RWPE2 (cell line): ENCODE results near the gene TOM1L1.
A peak's percentile ranks its signal among the peaks of the same experiment; 100 is the strongest.

Experiments used
- ATAC-seq: fragments of 200-7000 bp; cut with Tn5 transposase; 3 replicates; pipeline ENCODE4 v1.9.1; 2021; ENCODE audit warnings: low read depth
- DNase-seq: peaks from one replicate; pipeline ENCODE4 v3.0.0-alpha.2; 2020; ENCODE audit warnings: low spot score
- H3K27ac ChIP-seq: fragments of 450-650 bp; 2 replicates; pipeline ENCODE4 v1.5.1; 2017; ENCODE audit warnings: mild to moderate bottlenecking; ENCODE audit not compliant: poor library complexity, severe bottlenecking
- H3K27me3 ChIP-seq: fragments of 250-450 bp; sonication (Bioruptor Pico); 2 replicates; pipeline ENCODE4 v1.5.1; 2021; ENCODE audit warnings: mild to moderate bottlenecking, moderate library complexity; ENCODE audit not compliant: insufficient read depth, poor library complexity, severe bottlenecking
- H3K36me3 ChIP-seq: fragments of 250-450 bp; sonication (Bioruptor Pico); 2 replicates; pipeline ENCODE4 v1.5.1; 2020; ENCODE audit warnings: low read depth, mild to moderate bottlenecking, moderate library complexity
- H3K4me1 ChIP-seq: fragments of 250-450 bp; sonication (Bioruptor Pico); 2 replicates; pipeline ENCODE4 v1.5.1; 2021; ENCODE audit warnings: mild to moderate bottlenecking, moderate library complexity; ENCODE audit not compliant: insufficient read depth, poor library complexity, severe bottlenecking
- H3K4me3 ChIP-seq: fragments of 250-450 bp; sonication (Bioruptor Pico); 2 replicates; pipeline ENCODE4 v1.5.1; 2021; ENCODE audit warnings: mild to moderate bottlenecking, moderate library complexity; ENCODE audit not compliant: severe bottlenecking
- H3K9me3 ChIP-seq: fragments of 250-450 bp; sonication (Bioruptor Pico); 2 replicates; pipeline ENCODE4 v1.5.1; 2021; ENCODE audit warnings: mild to moderate bottlenecking, moderate library complexity; ENCODE audit not compliant: severe bottlenecking
- CTCF ChIP-seq: fragments of 450-650 bp; IDR thresholded peaks from one replicate; pipeline ENCODE4 v1.5.1; 2017; ENCODE audit warnings: mild to moderate bottlenecking, moderate library complexity; ENCODE audit not compliant: poor library complexity, severe bottlenecking

Gene TOM1L1

DNA sequence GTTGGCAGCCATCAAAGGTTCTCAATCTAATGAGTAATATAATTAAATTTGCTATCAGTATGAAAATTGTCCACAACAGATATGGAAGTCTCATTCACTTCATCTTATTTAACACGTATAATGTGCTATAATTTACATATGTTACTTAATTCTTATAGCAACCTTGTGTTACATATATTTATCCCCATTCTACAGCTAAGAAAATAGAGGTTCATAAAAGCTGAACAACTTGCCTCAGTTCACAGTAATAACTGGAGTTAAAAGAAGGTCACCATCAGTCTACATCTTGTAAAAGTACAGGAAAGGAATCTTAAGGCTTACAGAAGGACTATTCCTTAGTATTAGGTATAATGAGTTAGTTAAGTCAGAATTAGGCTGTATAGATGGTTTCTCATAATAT is 95.8 kb downstream of the TOM1L1 start:
- H3K36me3 ChIP-seq = peaks cover 22% of the 10 kb centered on the region
- H3K27ac ChIP-seq = no peak overlapping the region
- ATAC-seq = no peak
- H3K27me3 ChIP-seq = no peaks in the 10 kb centered on the region
- no peaks in the 10 kb centered on the region for H3K9me3 ChIP-seq
- H3K4me1 ChIP-seq = no peaks in the 10 kb centered on the region
- H3K4me3 ChIP-seq = no peak overlapping the region
- no peak for DNase-seq
- TF ChIP-seq CTCF = no peak

DNA sequence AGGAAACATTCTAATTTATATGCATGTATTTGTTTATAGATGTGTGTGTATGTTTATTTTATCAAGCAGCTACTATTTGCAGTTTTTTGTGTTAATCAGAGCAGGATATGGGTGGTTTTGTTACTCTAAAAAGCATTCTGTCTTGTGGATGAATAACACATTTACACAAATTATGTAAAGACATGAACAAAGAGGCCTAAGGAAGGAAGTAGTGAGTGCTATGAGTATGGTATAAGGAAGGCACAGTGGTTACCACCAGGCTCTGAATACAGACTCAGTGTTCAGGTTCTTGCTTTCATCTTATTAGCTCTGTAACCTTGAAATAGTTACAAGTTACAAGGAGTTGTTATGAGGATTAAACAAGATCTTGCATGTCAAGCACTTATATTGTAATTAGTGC is 101.8 kb downstream of the TOM1L1 start:
- DNase-seq = no peak
- no peak for TF ChIP-seq CTCF
- Histone ChIP-seq H3K36me3 (peaks cover 13% of the 10 kb centered on the region), H3K9me3 (no peaks in the 10 kb centered on the region), H3K27me3 (no peaks in the 10 kb centered on the region), H3K27ac (no peak overlapping the region), H3K4me3 (no peak overlapping the region), H3K4me1 (no peaks in the 10 kb centered on the region)
- no peak for ATAC-seq

GRCh38 chr17:55004484-55004883 is 103.8 kb downstream of the TOM1L1 start:
- H3K27ac ChIP-seq = no peak overlapping the region
- H3K36me3 ChIP-seq = peaks cover 13% of the 10 kb centered on the region
- no peak overlapping the region for H3K4me3 ChIP-seq
- no peak for DNase-seq
- H3K4me1 ChIP-seq = no peaks in the 10 kb centered on the region
- no peak for TF ChIP-seq CTCF
- H3K27me3 ChIP-seq = no peaks in the 10 kb centered on the region
- H3K9me3 ChIP-seq = no peaks in the 10 kb centered on the region
- ATAC-seq = no peak

DNA sequence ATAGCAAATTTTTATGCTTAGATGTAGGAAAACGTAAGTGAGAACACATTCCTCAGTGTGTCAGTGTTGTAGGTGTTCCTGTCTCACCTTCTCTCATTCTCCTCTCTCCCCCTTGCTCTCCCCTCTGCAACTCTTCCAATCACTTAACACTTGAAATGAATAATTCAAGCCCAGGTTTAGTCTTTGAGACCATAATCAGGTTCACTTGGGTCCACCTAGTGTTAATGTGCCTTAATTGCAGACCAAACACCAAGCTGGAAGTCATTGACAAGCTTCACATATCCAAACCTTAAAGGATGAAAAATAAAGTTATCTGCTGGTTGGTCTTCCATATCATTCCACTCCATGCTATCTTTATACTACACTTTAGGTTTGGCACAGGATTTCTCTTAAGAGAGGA is 104.9 kb downstream of the TOM1L1 start:
- Histone ChIP-seq H3K4me1 (no peaks in the 10 kb centered on the region), H3K27me3 (no peaks in the 10 kb centered on the region), H3K9me3 (no peaks in the 10 kb centered on the region), H3K36me3 (peaks cover 11% of the 10 kb centered on the region), H3K27ac (no peak overlapping the region), H3K4me3 (no peak overlapping the region)
- DNase-seq (no peak), ATAC-seq (no peak)
- TF ChIP-seq CTCF = peak; percentile 54
